K562 (cell line): ENCODE measurements around the gene GRB2. TPM values are rescaled to one million over a fixed set of nuclear protein-coding genes. Genes with fewer than 3 reads are reported as not detected.

Experiments
- ATAC-seq: fragments of 200-7000 bp; cut with Tn5 transposase; 3 replicates; pipeline ENCODE4 v1.9.1; 2020; ENCODE audit warnings: moderate library complexity
- BruUV-seq: library from RNA; stranded (reverse); fragments of 400-500 nt; replicated peaks from 2 replicates; lab custom pipeline; 2021; lab: Mats Ljungman, UMichigan
- CTCF ChIA-PET: fragments of 300-600 bp; formaldehyde crosslinking; extraction: SDS; loops from one replicate; lab custom pipeline; 2021; ENCODE audit warnings: low intra/inter-chr PET ratio; lab: Yijun Ruan, JAX
- POLR2A ChIA-PET: fragments of 300-600, 350-650 bp; sonication (Branson Sonifier 250); formaldehyde crosslinking; extraction: SDS; loops from one replicate; lab custom pipeline; 2021; ENCODE audit warnings: antibody characterized with exemption, inconsistent platforms; lab: Yijun Ruan, JAX
- DNase-seq, 4 experiments: peaks; one replicate each; pipeline versions ENCODE4 v3.0.0 to v3.0.0-alpha.2; 2011 to 2018; ENCODE audit warnings: low spot score in 3 of 4, mixed read lengths in 3 of 4; ENCODE audit errors: extremely low read depth in 1 of 4
- FAIRE-seq: peaks from 2 replicates; lab custom pipeline; 2011; peaks lifted over from hg19 to GRCh38; lab: Jason Lieb, UNC
- H2AFZ ChIP-seq: 2 replicates; pipeline ENCODE4 v1.6.0; 2011; ENCODE audit warnings: low read depth, low read length, control low read depth, inconsistent platforms
- H3K27ac ChIP-seq: fragments of 200-600 bp; 3 replicates; pipeline ENCODE4 v1.8.0; 2011; ENCODE audit warnings: low read depth, mild to moderate bottlenecking, control low read depth, inconsistent platforms, low read length, moderate library complexity, mixed read lengths; ENCODE audit errors: extremely low read depth
- H3K27me3 ChIP-seq, 2 experiments: fragments of 300-600 bp in 1 of 2; 2 replicates in 1 of 2; 3 replicates in 1 of 2; pipeline versions ENCODE4 v1.6.0 to v1.8.0; 2011; ENCODE audit warnings: inconsistent platforms in 2 of 2, low read length in 2 of 2, mild to moderate bottlenecking in 1 of 2, mixed read lengths in 1 of 2, moderate library complexity in 1 of 2; ENCODE audit not compliant: control insufficient read depth in 2 of 2, insufficient read depth in 2 of 2
- H3K36me3 ChIP-seq: fragments of 300-600 bp; 3 replicates; pipeline ENCODE4 v1.8.0; 2011; ENCODE audit warnings: mild to moderate bottlenecking, low read length, inconsistent platforms; ENCODE audit not compliant: control insufficient read depth, insufficient read depth
- H3K4me1 ChIP-seq, 2 experiments: fragments of 200-600 bp in 1 of 2; replicated peaks in 1 of 2; 2 replicates in 1 of 2; 3 replicates in 1 of 2; pipeline versions ENCODE4 v1.5.1 to v1.8.0; 2011; ENCODE audit warnings: inconsistent platforms in 2 of 2, low read length in 2 of 2, mild to moderate bottlenecking in 1 of 2, mixed read lengths in 1 of 2, moderate library complexity in 1 of 2; ENCODE audit not compliant: control insufficient read depth in 2 of 2, insufficient read depth in 2 of 2
- H3K4me2 ChIP-seq: 2 replicates; pipeline ENCODE4 v1.6.1; 2011; ENCODE audit warnings: low read length, control low read depth, inconsistent platforms, mixed read lengths; ENCODE audit not compliant: insufficient read depth
- H3K4me3 ChIP-seq: fragments of 200-600 bp; sonication (generic), shearing (Covaris generic); 2 replicates; pipeline ENCODE4 v1.5.1; 2016; ENCODE audit warnings: control low read depth, inconsistent platforms
- H3K79me2 ChIP-seq: fragments of 200-600 bp; 3 replicates; pipeline ENCODE4 v1.8.0; 2011; ENCODE audit warnings: low read length, inconsistent platforms; ENCODE audit not compliant: control insufficient read depth, insufficient read depth
- H3K9ac ChIP-seq, 2 experiments: 2 replicates each; pipeline versions ENCODE4 v1.6.0 to v1.6.1; 2011; ENCODE audit warnings: low read depth in 2 of 2, low read length in 2 of 2, control low read depth in 1 of 2, inconsistent platforms in 1 of 2, mild to moderate bottlenecking in 1 of 2, mixed read lengths in 1 of 2; ENCODE audit not compliant: insufficient read depth in 1 of 2
- H3K9me1 ChIP-seq: one replicate; pipeline ENCODE4 v1.6.0; 2011; ENCODE audit warnings: inconsistent platforms, mild to moderate bottlenecking, low read length, moderate library complexity; ENCODE audit not compliant: control insufficient read depth, insufficient read depth
- H3K9me3 ChIP-seq: replicated peaks from 2 replicates; pipeline ENCODE4 v1.5.1; 2011; ENCODE audit warnings: low read depth, low read length, inconsistent platforms; ENCODE audit not compliant: control insufficient read depth, insufficient read depth
- H4K20me1 ChIP-seq: replicated peaks from 2 replicates; pipeline ENCODE4 v1.6.1; 2011; ENCODE audit warnings: low read length, inconsistent platforms, mixed read lengths; ENCODE audit not compliant: control insufficient read depth, insufficient read depth
- C11orf30 ChIP-seq: fragments of 450-650 bp; IDR thresholded peaks from 2 replicates; pipeline ENCODE4 v1.6.1; 2016; ENCODE audit warnings: low read depth, mild to moderate bottlenecking
- CEBPG ChIP-seq, 3 experiments: fragments of 200-800 bp in 1 of 3; sonication (Bioruptor generic) in 1 of 3; sonication (generic) in 1 of 3; formaldehyde crosslinking in 1 of 3; IDR thresholded peaks in 2 of 3; conservative IDR thresholded peaks in 1 of 3; 2 replicates each; pipeline versions ENCODE4 v1.6.1 to v1.8.0; 2016 to 2022; ENCODE audit warnings: missing compliant biosample characterization in 2 of 3, missing genetic modification characterization in 2 of 3, mild to moderate bottlenecking in 1 of 3, missing genetic modification reagents in 1 of 3
- DPF2 ChIP-seq: fragments of 450-650 bp; IDR thresholded peaks from 2 replicates; pipeline ENCODE4 v1.6.1; 2016
- FOS ChIP-seq: IDR thresholded peaks from 3 replicates; pipeline ENCODE4 v1.6.1; 2011; ENCODE audit not compliant: insufficient read length; ENCODE audit errors: extremely low read depth
- FOXK2 ChIP-seq, 2 experiments: fragments of 450-650 bp; IDR thresholded peaks in 1 of 2; conservative IDR thresholded peaks in 1 of 2; 2 replicates each; pipeline ENCODE4 v1.6.1; 2016; ENCODE audit warnings: low read depth in 2 of 2, mild to moderate bottlenecking in 1 of 2
- NCOR1 ChIP-seq: fragments of 450-650 bp; IDR thresholded peaks from 2 replicates; pipeline ENCODE4 v1.6.1; 2016; ENCODE audit warnings: mild to moderate bottlenecking, moderate library complexity
- NFIC ChIP-seq: fragments of 450-650 bp; IDR thresholded peaks from 2 replicates; pipeline ENCODE4 v1.6.1; 2017; ENCODE audit warnings: mild to moderate bottlenecking, inconsistent platforms
- NR2C2 ChIP-seq, 2 experiments: fragments of 200-800 bp in 1 of 2; sonication (Bioruptor generic) in 1 of 2; sonication (generic) in 1 of 2; formaldehyde crosslinking in 1 of 2; IDR thresholded peaks; 2 replicates each; pipeline versions ENCODE4 v1.6.1 to v1.8.0; 2016 to 2022; ENCODE audit warnings: mild to moderate bottlenecking in 1 of 2, missing compliant biosample characterization in 1 of 2, missing genetic modification characterization in 1 of 2, missing genetic modification reagents in 1 of 2
- RBM25 ChIP-seq: fragments of 200-400 bp; formaldehyde crosslinking; IDR thresholded peaks from 2 replicates; pipeline ENCODE4 v1.6.1; 2018; ENCODE audit warnings: low read length, low read depth, moderate library complexity; ENCODE audit not compliant: severe bottlenecking
- SMAD3 ChIP-seq: fragments of 450-650 bp; formaldehyde crosslinking; conservative IDR thresholded peaks from 2 replicates; pipeline ENCODE4 v1.4.0; 2020; ENCODE audit warnings: mild to moderate bottlenecking
- SMAD4 ChIP-seq: fragments of 250-450 bp; sonication (Bioruptor Pico); conservative IDR thresholded peaks from 2 replicates; pipeline ENCODE4 v1.8.0; 2021; ENCODE audit warnings: inconsistent platforms, mild to moderate bottlenecking, moderate library complexity
- SMARCA4 ChIP-seq: fragments of 450-650 bp; IDR thresholded peaks from 2 replicates; pipeline ENCODE4 v1.6.1; 2016
- SOX6 ChIP-seq: fragments of 450-650 bp; IDR thresholded peaks from 2 replicates; pipeline ENCODE4 v1.6.1; 2014; ENCODE audit warnings: mild to moderate bottlenecking
- TAL1 ChIP-seq: fragments of 450-650 bp; IDR thresholded peaks from 2 replicates; pipeline ENCODE4 v1.6.1; 2016; ENCODE audit warnings: mild to moderate bottlenecking
- ZNF589 ChIP-seq: fragments of 200-800 bp; sonication (Bioruptor generic); IDR thresholded peaks from 2 replicates; pipeline ENCODE4 v1.6.1; 2016; ENCODE audit warnings: low read depth, missing genetic modification characterization, missing compliant biosample characterization
- ZNF79 ChIP-seq: fragments of 250-450 bp; sonication (Bioruptor Pico); IDR thresholded peaks from 2 replicates; pipeline ENCODE4 v1.4.0; 2020; ENCODE audit warnings: low read depth, mild to moderate bottlenecking, moderate library complexity
- WGBS: fragments of 100-300 bp; shearing (Covaris generic); methylation state at CpG from one replicate; pipeline ENCODE4 v1.1.6; 2016; ENCODE audit warnings: low coverage, mixed read lengths; ENCODE audit not compliant: insufficient coverage; ENCODE audit errors: missing lambda C conversion rate; 5-methylcytosine and 5-hydroxymethylcytosine counted together
- in situ Hi-C: fragments of 300-500 bp; cut with MboI; formaldehyde crosslinking; loops from 4 replicates; pipeline ENCODE4 v1.15.0; 2018; ENCODE audit warnings: inconsistent platforms, mixed read lengths
- intact Hi-C: fragments of 100-400 bp; cut with micrococcal nuclease; formaldehyde crosslinking; loops from 2 replicates; pipeline ENCODE4 v1.14.2; 2022
- polyA plus RNA-seq, 8 experiments: library from polyadenylated mRNA; depleted of rRNA in 4 of 8; stranded (reverse) in 5 of 8; unstranded in 3 of 8; fragments of >200 nt; fragmentation: Nextera tagmentation in 2 of 8; fragmentation: Illumina TruSeq in 1 of 8; extraction: Ambion mirVana in 2 of 8; extraction: Trizol in 1 of 8; gene quantifications; 2 replicates each; pipeline versions ENCODE4 v1.2.1 to v1.2.3, GENCODE V29; 2011 to 2014; ENCODE audit warnings: inconsistent platforms in 1 of 8, missing spikeins in 1 of 8
- total RNA-seq, 7 experiments: library from RNA; depleted of rRNA in 6 of 7; stranded (reverse); fragments of >200 nt in 6 of 7; fragmentation: Illumina TruSeq in 2 of 7; extraction: Trizol in 2 of 7; gene quantifications; 2 replicates each; pipeline versions ENCODE4 v1.2.1 to v1.2.3, GENCODE V29; 2011 to 2021; ENCODE audit warnings: low replicate concordance in 1 of 7
- TF ChIP-seq, protein P1 (sequence below), 3 experiments: IDR thresholded peaks in 2 of 3; conservative IDR thresholded peaks in 1 of 3; 2 replicates each; pipeline ENCODE4 v1.5.1; 2011 to 2012; ENCODE audit warnings: low read length in 3 of 3, mild to moderate bottlenecking in 3 of 3, control low read depth in 2 of 3, improper control_type of control experiment in 1 of 3, inconsistent platforms in 1 of 3, low read depth in 1 of 3, mixed read lengths in 1 of 3, moderate library complexity in 1 of 3; ENCODE audit not compliant: insufficient read depth in 2 of 3
- TF ChIP-seq, protein P2 (sequence below), 2 experiments: fragments of 450-650 bp in 1 of 2; sonication (generic) in 1 of 2; formaldehyde crosslinking; conservative IDR thresholded peaks; 2 replicates each; pipeline versions ENCODE4 v1.4.0 to v1.8.1; 2020 to 2022; ENCODE audit warnings: mild to moderate bottlenecking in 1 of 2, missing genetic modification reagents in 1 of 2

GRB2 gene
- total and polyA plus RNA-seq, 9 of the 15 experiments (the other 6 are each of a cell fraction or from before 2014, with no cell fraction given) = 57.2 to 136 (median 84.8) TPM

DNA sequence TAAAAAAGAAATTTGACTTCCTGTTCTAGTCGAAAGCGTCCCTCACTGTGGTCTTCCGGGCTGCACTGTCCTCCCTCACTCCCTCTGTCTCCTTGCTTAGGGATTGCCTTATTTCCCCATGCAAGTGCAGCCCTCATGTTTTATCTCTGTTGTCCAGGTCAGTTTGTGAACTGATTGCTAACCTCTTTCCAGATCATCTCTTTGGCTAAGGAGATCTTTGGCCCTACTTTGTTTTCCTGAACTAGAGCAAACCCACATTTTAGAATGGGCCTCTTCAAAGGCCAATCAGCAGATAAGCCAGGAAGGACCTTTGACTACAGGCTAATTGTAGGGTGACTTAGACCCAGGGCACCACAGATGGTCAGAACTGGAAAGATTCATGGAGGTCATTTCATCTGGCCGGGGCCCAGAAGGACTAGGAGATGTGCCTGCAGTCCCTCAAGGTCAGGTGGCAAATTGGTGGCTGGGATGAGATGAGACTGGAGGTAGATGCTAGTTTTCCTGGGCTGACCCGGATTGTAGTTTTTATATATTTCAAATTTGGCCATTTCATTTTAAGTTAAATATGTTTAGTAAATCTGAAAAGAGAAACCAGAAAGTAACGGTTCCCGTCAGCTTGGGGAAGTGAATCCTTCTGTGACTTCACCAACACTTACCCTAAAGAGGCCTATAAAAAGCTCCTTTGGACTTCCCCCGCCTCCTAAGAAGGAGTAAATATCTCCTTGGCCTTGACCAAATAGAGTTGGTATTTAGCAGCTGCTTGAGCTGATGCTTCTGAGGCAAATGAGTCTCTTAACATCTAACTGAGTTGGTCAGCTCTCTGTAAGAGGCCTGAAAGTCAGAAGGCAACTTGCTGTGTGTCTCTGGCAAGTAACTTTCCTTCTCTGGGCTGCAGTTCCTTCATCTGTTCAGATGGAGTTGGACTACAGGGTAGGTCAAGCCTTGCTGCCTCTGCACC is 110.0 kb downstream of the GRB2 start:
- Histone ChIP-seq H4K20me1 (no peaks in the 10 kb centered on the region), H3K27me3 (no peaks in the 10 kb centered on the region), H3K9me1 (no peaks in the 10 kb centered on the region), H3K36me3 (no peaks in the 10 kb centered on the region), H3K9me3 (no peaks in the 10 kb centered on the region), H3K27ac (peak overlapping the region; percentile 17; the same call in 1 of the 3 replicates), H3K79me2 (no peaks in the 10 kb centered on the region), H3K4me1 (peaks cover 0 to 6% of the 10 kb centered on the region in 2 experiments; a peak in 2 of 5 replicates), H3K4me2 (no peak overlapping the region; the same call in 1 of the 2 replicates), H2AFZ (peak overlapping the region; percentile 36), H3K4me3 (no peak overlapping the region), H3K9ac (no peak overlapping the region)
- no TSS peak for BruUV-seq
- WGBS = 50% methylated on average over 8 of the region's 8 CpGs
- FAIRE-seq (peak; percentile 80), DNase-seq (peak in 3 of 4 experiments; percentile 10 to 48 (median 47)), ATAC-seq (peak; percentile 85)
- in situ Hi-C loops (no loop called here), intact Hi-C loops (no loop called here)
- ChIA-PET POLR2A (interaction anchor here (1.4 kb wide), 1 partner anchor 31 kb away, joined by 3 read pairs; no protein-coding TSS in a partner anchor), CTCF (no interaction called here)
- no peak for TF ChIP-seq SMAD3 (CRISPR knock-in tag)
- TF ChIP-seq C11orf30 = no peak
- peak; percentile 37; the same call in 1 of the 2 replicates for TF ChIP-seq ZNF589 (CRISPR knock-in tag)
- TF ChIP-seq TAL1 = peak; percentile 68
- peak; percentile 38 for TF ChIP-seq RBM25
- no peak for TF ChIP-seq FOS
- TF ChIP-seq, protein P1, sequence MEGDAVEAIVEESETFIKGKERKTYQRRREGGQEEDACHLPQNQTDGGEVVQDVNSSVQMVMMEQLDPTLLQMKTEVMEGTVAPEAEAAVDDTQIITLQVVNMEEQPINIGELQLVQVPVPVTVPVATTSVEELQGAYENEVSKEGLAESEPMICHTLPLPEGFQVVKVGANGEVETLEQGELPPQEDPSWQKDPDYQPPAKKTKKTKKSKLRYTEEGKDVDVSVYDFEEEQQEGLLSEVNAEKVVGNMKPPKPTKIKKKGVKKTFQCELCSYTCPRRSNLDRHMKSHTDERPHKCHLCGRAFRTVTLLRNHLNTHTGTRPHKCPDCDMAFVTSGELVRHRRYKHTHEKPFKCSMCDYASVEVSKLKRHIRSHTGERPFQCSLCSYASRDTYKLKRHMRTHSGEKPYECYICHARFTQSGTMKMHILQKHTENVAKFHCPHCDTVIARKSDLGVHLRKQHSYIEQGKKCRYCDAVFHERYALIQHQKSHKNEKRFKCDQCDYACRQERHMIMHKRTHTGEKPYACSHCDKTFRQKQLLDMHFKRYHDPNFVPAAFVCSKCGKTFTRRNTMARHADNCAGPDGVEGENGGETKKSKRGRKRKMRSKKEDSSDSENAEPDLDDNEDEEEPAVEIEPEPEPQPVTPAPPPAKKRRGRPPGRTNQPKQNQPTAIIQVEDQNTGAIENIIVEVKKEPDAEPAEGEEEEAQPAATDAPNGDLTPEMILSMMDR (IDR thresholded peaks at IDR 0.05 in 2 of 3, conservative IDR thresholded peaks at IDR 0.05 in 1 of 3; ENCODE audit: insufficient read depth in 2 of 3, low read depth in 1 of 3, low read length in 3 of 3) = peak in 1 of 3 experiments; percentile 3; a peak in 1 of 6 replicates
- TF ChIP-seq SOX6 = peak; percentile 40
- peak; percentile 60; the same call in 1 of the 2 replicates for TF ChIP-seq DPF2
- TF ChIP-seq NFIC = 0 out of 2 replicates have a peak, but pooled peaks have one; percentile 19
- TF ChIP-seq NR2C2 (CRISPR knock-in tag; IDR thresholded peaks at IDR 0.05) = no peak
- peak; percentile 37; the same call in 1 of the 2 replicates for TF ChIP-seq NR2C2 (tag; IDR thresholded peaks at IDR 0.05)
- 0 out of 2 replicates have a peak, but pooled peaks have one; percentile 17 for TF ChIP-seq SMAD4
- peak; percentile 73 for TF ChIP-seq ZNF79 (CRISPR knock-in tag)
- TF ChIP-seq CEBPG (CRISPR knock-in tag; IDR thresholded peaks at IDR 0.05) = 0 out of 2 replicates have a peak, but pooled peaks have one; percentile 8
- TF ChIP-seq CEBPG (tag; conservative IDR thresholded peaks at IDR 0.05 in 1 of 2, IDR thresholded peaks at IDR 0.05 in 1 of 2) = no peak
- peak in 1 of 2 experiments; percentile 25; a peak in 1 of 4 replicates for TF ChIP-seq FOXK2 (conservative IDR thresholded peaks at IDR 0.05 in 1 of 2, IDR thresholded peaks at IDR 0.05 in 1 of 2; ENCODE audit: low read depth in 2 of 2)
- peak; percentile 40; the same call in 1 of the 2 replicates for TF ChIP-seq SMARCA4
- peak; percentile 53 for TF ChIP-seq NCOR1
- TF ChIP-seq, protein P2, sequence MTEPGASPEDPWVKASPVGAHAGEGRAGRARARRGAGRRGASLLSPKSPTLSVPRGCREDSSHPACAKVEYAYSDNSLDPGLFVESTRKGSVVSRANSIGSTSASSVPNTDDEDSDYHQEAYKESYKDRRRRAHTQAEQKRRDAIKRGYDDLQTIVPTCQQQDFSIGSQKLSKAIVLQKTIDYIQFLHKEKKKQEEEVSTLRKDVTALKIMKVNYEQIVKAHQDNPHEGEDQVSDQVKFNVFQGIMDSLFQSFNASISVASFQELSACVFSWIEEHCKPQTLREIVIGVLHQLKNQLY (CRISPR knock-in tag; conservative IDR thresholded peaks at IDR 0.05) = no peak
